CD14-positive monocyte (primary cell): ENCODE results near the gene RPL19. TPM values are rescaled to one million over a fixed set of nuclear protein-coding genes. Genes with fewer than 3 reads are reported as not detected.

ENCODE experiments used
- DNase-seq, 3 donors: peaks; one replicate each; pipeline ENCODE4 v3.0.0-alpha.2; 2011 to 2022
- H2AFZ ChIP-seq: 2 replicates; pipeline ENCODE4 v1.6.0; 2012; ENCODE audit warnings: mild to moderate bottlenecking, low read depth, low read length, inconsistent platforms; ENCODE audit not compliant: insufficient read depth, poor library complexity, severe bottlenecking
- H3K27ac ChIP-seq, 2 donors: 1 replicate in 1 of 2; 2 replicates in 1 of 2; pipeline ENCODE4 v1.5.1; 2012 to 2013; ENCODE audit warnings: low read length in 2 of 2, control low read depth in 1 of 2, inconsistent platforms in 1 of 2, low read depth in 1 of 2, mild to moderate bottlenecking in 1 of 2
- H3K27me3 ChIP-seq, 2 donors: one replicate each; pipeline versions ENCODE4 v1.6.0 to v1.6.1; 2011 to 2013; ENCODE audit warnings: low read length in 2 of 2; ENCODE audit not compliant: control insufficient read depth in 2 of 2, insufficient read depth in 2 of 2
- H3K36me3 ChIP-seq, 2 donors: replicated peaks in 1 of 2; 1 replicate in 1 of 2; 2 replicates in 1 of 2; pipeline versions ENCODE4 v1.5.1 to v1.6.1; 2012 to 2013; ENCODE audit warnings: low read length in 2 of 2, control low read depth in 1 of 2, inconsistent platforms in 1 of 2, mild to moderate bottlenecking in 1 of 2; ENCODE audit not compliant: insufficient read depth in 2 of 2, control insufficient read depth in 1 of 2
- H3K4me1 ChIP-seq, 2 donors: 1 replicate in 1 of 2; 2 replicates in 1 of 2; pipeline versions ENCODE4 v1.5.1 to v1.6.1; 2012 to 2013; ENCODE audit warnings: low read length in 2 of 2, control low read depth in 1 of 2, inconsistent platforms in 1 of 2, mild to moderate bottlenecking in 1 of 2, moderate library complexity in 1 of 2; ENCODE audit not compliant: insufficient read depth in 2 of 2, control insufficient read depth in 1 of 2
- H3K4me2 ChIP-seq: replicated peaks from 2 replicates; pipeline ENCODE3; 2012; ENCODE audit warnings: low read length, moderate library complexity, mild to moderate bottlenecking; ENCODE audit not compliant: poor library complexity, severe bottlenecking; ENCODE audit errors: extremely low read depth
- H3K4me3 ChIP-seq, 3 experiments: fragments of 200-600 bp in 1 of 3; sonication (generic) in 1 of 3; replicated peaks in 1 of 3; 1 replicate in 2 of 3; 2 replicates in 1 of 3; pipeline ENCODE4 v1.5.1; 2011 to 2013; ENCODE audit warnings: low read length in 3 of 3, mild to moderate bottlenecking in 3 of 3, control low read depth in 2 of 3, low read depth in 2 of 3, inconsistent platforms in 1 of 3, moderate library complexity in 1 of 3
- H3K79me2 ChIP-seq: 2 replicates; pipeline ENCODE4 v1.6.0; 2012; ENCODE audit warnings: mild to moderate bottlenecking, control low read depth, inconsistent platforms, low read length, moderate library complexity; ENCODE audit not compliant: insufficient read depth
- H3K9ac ChIP-seq: 2 replicates; pipeline ENCODE4 v1.6.0; 2017; ENCODE audit warnings: low read length, mild to moderate bottlenecking; ENCODE audit not compliant: insufficient read depth, poor library complexity, severe bottlenecking
- H3K9me3 ChIP-seq, 2 donors: replicated peaks in 1 of 2; 1 replicate in 1 of 2; 2 replicates in 1 of 2; pipeline versions ENCODE4 v1.5.1 to v1.6.1; 2012 to 2013; ENCODE audit warnings: low read length in 2 of 2, control low read depth in 1 of 2; ENCODE audit not compliant: control insufficient read depth in 1 of 2, insufficient read depth in 1 of 2
- H4K20me1 ChIP-seq: 2 replicates; pipeline ENCODE4 v1.6.0; 2012; ENCODE audit warnings: mild to moderate bottlenecking, low read length, control low read depth, moderate library complexity; ENCODE audit not compliant: insufficient read depth
- H3K27ac Mint-ChIP-seq, 7 donors: one replicate each; pipeline ENCODE4 v1.8.0; 2020; ENCODE audit warnings: mild to moderate bottlenecking in 7 of 7, mixed read lengths in 7 of 7, moderate library complexity in 6 of 7, inconsistent platforms in 2 of 7
- H3K27me3 Mint-ChIP-seq, 3 donors: one replicate each; pipeline ENCODE4 v1.8.0; 2021 to 2022; ENCODE audit warnings: low read depth in 3 of 3, mild to moderate bottlenecking in 3 of 3, mixed read lengths in 3 of 3, moderate library complexity in 3 of 3, inconsistent platforms in 1 of 3
- H3K36me3 Mint-ChIP-seq, 2 donors: one replicate each; pipeline ENCODE4 v1.8.0; 2020; ENCODE audit warnings: mixed read lengths in 2 of 2, inconsistent platforms in 1 of 2, mild to moderate bottlenecking in 1 of 2
- H3K4me1 Mint-ChIP-seq: one replicate; pipeline ENCODE4 v1.8.0; 2020; ENCODE audit warnings: mild to moderate bottlenecking, mixed read lengths
- H3K4me3 Mint-ChIP-seq, 2 donors: one replicate each; pipeline ENCODE4 v1.8.0; 2020; ENCODE audit warnings: mild to moderate bottlenecking in 2 of 2, mixed read lengths in 2 of 2, moderate library complexity in 1 of 2
- H3K9me3 Mint-ChIP-seq, 7 donors: one replicate each; pipeline ENCODE4 v1.8.0; 2020 to 2022; ENCODE audit warnings: mixed read lengths in 7 of 7, mild to moderate bottlenecking in 6 of 7, moderate library complexity in 6 of 7, inconsistent platforms in 2 of 7
- CTCF ChIP-seq: fragments of 200-600 bp; IDR thresholded peaks from one replicate; pipeline ENCODE4 v1.8.0; 2022; ENCODE audit warnings: antibody characterized with exemption, mild to moderate bottlenecking
- WGBS: methylation state at CpG from one replicate; pipeline ENCODE4 v1.1.5; 2013; ENCODE audit warnings: missing lambda C conversion rate; ENCODE audit not compliant: insufficient coverage; 5-methylcytosine and 5-hydroxymethylcytosine counted together
- intact Hi-C, 2 donors: fragments of 100-400 bp; cut with micrococcal nuclease; formaldehyde crosslinking; loops; one replicate each; pipeline versions ENCODE4 v1.15.0 to v1.15.1; 2023
- polyA plus RNA-seq, 3 donors: library from polyadenylated mRNA; depleted of rRNA in 1 of 3; unstranded in 2 of 3; stranded (reverse) in 1 of 3; fragments of 300-500 nt in 2 of 3; fragments of >200 nt in 1 of 3; fragmentation: Illumina TruSeq in 2 of 3; gene quantifications; 1 replicate in 2 of 3; 2 replicates in 1 of 3; pipeline ENCODE4 v1.2.3, GENCODE V29; 2012 to 2021

Gene RPL19
- polyA plus RNA-seq, 3 donors: 1,069 to 1,809 (median 1,232) TPM

GRCh38 chr17:39208136-39208535 lies 8.1 kb downstream of the RPL19 start:
- Histone ChIP-seq H2AFZ (no peak overlapping the region), H3K27me3 (peaks cover 0 to 11% of the 10 kb centered on the region in 2 donors), H3K9me3 (no peaks in the 10 kb centered on the region), H3K27ac (no peak overlapping the region), H3K4me1 (peaks cover 19 to 21% of the 10 kb centered on the region in 2 donors), H3K36me3 (peaks cover 21 to 22% of the 10 kb centered on the region in 2 donors), H3K4me3 (no peak overlapping the region), H3K9ac (no peak overlapping the region), H3K79me2 (no peaks in the 10 kb centered on the region), H4K20me1 (peaks cover 12% of the 10 kb centered on the region), H3K4me2 (no peak overlapping the region)
- Mint-ChIP-seq H3K27ac (no peak overlapping the region), H3K36me3 (peaks cover 20 to 22% of the 10 kb centered on the region in 2 donors), H3K27me3 (peaks cover 9 to 26% (median 12%) of the 10 kb centered on the region in 3 donors), H3K4me1 (peaks cover 21% of the 10 kb centered on the region), H3K9me3 (peaks cover 0 to 6% (median 0%) of the 10 kb centered on the region in 7 donors), H3K4me3 (no peak overlapping the region)
- 78% methylated on average over 7 of the region's 7 CpGs for WGBS
- DNase-seq: no peak
- TF ChIP-seq CTCF: no peak
- intact Hi-C loops: loop anchor here in 1 of 2 donors (5.0 kb wide), 1 partner anchor 34 kb away; no protein-coding TSS in a partner anchor

- Histone ChIP-seq H3K27ac (peak overlapping the region; percentile 3 to 51), H3K27me3 (peaks cover 0 to 11% of the 10 kb centered on the region in 2 donors), H3K4me1 (peaks cover 19 to 21% of the 10 kb centered on the region in 2 donors), H3K4me2 (peak overlapping the region; percentile 75), H3K79me2 (no peaks in the 10 kb centered on the region), H3K36me3 (peaks cover 14% of the 10 kb centered on the region in 2 donors), H4K20me1 (peaks cover 6% of the 10 kb centered on the region), H3K9me3 (no peaks in the 10 kb centered on the region), H2AFZ (peak overlapping the region; percentile 83), H3K9ac (peak overlapping the region; percentile 57), H3K4me3 (no peak overlapping the region)
- intact Hi-C loops: loop anchor here in 1 of 2 donors (5.0 kb wide), 1 partner anchor 33 kb away; no protein-coding TSS in a partner anchor
- peak overlapping the region; percentile 54 to 81 for H3K4me3 Mint-ChIP-seq
- 61% methylated on average over 6 of the region's 8 CpGs for WGBS
- H3K36me3 Mint-ChIP-seq: peaks cover 14% of the 10 kb centered on the region in 2 donors
- no peak for TF ChIP-seq CTCF
- peaks cover 9 to 29% (median 12%) of the 10 kb centered on the region in 3 donors for H3K27me3 Mint-ChIP-seq
- peaks cover 0 to 8% (median 0%) of the 10 kb centered on the region in 7 donors for H3K9me3 Mint-ChIP-seq
- peaks cover 21% of the 10 kb centered on the region for H3K4me1 Mint-ChIP-seq
- H3K27ac Mint-ChIP-seq: peak overlapping the region in 6 of 7 donors; percentile 70 to 86 (median 77)
- peak; percentile 14 to 24 (median 16) for DNase-seq
Measured at GRCh38 chr17:39208893-39209292, 8.8 kb downstream of the RPL19 start.
